Stimulated activated CD8-positive, alpha-beta memory T cell treated with anti-CD3 and anti-CD28 coated beads, Interleukin-4, amount 100 ng/mL, for 4 hours (primary cell): ENCODE data around the gene DAPK2.
"Not testable (repeated sequence)": the region's sequence is repeated elsewhere in the genome, so short reads cannot be mapped to it uniquely, and the experiment has no call there.

ENCODE experiments used
- DNase-seq, 2 donors: peaks; one replicate each; pipeline ENCODE4 v3.0.0-alpha.2; 2020; ENCODE audit warnings: low read depth in 2 of 2, low spot score in 1 of 2

The DAPK2 gene

DNA sequence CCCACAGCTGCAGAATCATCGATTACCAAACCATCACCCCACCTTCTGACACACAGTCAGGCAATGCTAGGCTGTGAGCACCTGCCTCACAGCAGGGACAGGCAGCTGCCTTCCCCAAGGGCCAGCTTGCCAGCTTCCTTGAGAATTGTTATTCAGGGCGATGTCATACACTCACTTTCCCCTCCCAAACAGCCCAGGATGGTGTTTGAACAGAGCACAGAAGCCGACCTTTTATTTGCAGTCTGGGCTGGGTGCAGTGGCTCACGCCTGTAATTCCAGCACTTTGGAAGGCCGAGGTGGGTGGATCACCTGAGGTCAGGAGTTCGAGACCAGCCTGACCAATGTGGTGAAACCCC lies 128.0 kb downstream of the DAPK2 start:
- DNase-seq = no peak

DNA sequence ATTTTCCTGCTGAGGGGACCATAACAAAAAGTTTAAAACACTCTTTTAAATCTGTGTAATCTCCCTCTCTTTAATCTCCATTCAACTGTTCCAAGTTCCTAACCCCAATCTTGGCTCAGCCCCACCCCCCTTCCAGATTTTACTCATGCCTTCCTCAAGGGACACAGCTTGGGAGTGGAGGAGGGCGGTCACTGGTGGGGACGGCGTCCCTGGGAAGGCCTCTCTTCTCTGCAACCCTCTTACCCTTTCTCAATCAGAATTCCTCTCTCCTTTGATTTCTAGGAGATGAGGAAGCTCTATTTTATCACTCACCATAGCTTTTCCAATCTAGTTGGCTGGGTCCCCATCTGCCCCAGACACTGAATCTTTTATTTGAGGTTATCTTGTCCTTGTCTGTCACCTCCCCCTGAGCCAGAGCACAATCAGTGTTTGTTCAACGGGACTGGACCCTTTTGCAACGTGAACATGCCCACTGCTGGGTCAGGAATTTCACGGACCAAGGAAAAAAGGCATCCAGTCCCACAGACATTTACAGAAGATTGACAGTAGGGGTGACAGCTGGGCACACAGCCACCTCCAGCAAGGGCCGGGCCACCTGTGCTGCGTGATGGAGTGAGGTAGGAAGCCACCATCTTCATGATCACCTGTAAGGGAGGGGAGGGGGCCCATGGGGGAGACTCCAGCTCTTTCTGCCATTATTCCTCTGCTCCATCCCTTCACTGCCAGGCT lies 128.5 kb downstream of the DAPK2 start:
- no peak for DNase-seq

DNA sequence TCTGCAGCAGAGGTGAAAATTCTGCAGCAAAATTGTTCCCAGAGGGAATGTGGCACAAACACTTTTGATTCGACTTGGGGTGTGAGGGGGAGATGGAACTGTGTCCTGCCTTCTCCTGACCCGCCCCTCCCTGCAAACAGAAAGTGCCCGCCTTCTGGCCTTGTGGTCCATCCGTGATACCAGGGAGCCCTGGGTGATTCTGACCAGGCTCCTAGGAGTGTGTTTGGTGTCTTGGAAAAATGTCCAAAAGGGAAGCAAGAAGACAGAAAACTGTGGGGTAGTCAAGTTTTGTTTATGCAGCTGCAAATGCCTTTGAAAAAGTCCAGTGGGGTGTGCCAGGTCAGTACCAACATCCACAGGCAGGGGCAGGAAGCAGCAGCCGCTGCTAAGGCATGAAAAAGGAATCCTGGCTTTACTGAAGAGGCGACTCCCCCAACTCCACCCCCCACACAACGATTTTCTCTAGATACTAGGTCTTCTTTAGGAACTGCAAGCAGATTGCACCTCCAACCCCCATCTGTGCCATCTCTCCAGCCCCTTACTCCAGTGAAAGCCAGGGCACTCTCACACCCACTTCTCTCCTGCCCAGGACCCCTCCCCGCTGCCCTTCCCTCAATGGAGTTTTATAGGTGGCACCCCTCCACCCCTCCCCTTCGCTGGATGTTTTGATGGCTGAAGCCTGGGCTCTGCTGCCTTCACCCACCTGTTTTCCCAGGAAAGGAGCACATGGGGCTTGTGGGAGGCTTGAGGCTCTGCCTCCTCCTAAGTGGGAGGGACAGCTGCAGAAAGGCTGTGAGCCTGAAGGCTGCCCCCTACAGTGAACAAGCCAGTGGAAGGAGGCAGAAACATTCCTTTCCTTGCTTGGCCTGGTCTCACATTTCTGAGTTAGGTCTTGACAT lies 130.2 kb downstream of the DAPK2 start:
- no peak for DNase-seq

DNA sequence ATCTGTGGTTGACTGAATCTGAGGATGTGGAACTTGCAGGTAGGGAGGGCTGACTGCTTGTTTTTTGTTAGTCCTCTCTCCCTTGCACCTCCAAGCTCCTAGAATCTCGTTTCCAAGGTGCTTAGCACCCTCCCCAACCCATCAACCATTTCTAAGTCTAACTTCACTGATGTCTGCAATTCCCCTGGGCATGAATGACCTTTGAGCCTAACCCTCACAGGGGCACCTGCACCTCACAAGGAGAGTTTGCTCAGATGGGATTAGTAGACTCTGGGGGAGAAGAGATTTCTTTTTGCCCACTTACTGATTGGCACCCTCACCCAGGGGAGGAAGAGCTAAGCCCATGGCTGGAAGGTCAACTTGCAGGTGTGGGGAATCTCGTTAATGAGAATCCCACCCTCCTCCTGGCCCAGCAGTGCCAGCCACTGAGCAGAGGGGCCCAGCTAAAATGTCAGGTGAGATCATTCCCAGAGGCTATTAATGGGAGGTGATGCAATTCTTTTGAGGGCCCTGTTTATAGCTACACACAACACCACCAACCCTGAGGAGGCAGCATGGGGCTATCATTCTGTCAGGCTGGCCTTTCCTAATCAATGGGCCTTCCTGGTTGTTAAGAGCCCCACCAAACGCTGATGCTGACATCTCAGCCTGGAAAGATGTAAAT lies 130.9 kb downstream of the DAPK2 start:
- DNase-seq = no peak

DNA sequence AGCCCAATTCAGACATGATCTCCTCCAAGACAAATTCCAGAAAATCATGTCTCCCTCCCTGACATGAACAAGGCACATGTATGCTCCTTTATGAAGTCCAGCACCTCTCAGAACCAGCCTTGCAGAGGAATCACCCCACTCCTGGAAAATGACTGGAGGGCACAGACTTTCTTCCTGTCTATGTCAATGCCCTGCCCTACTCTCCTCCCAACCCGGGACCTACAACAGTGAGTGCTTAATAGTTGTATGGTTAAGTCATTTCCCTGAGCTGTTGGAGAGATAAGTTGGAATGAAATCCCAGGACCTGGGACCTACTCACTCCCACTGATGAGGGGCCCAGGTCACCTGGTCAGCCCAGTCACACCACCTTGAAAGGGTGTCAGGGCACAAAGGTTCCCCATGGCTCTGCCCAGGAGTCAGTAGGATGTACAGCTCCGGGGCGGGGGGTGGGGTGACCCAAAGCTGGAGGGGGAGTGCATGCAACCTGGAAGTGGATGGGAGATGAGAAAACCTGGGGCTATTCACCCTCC lies 132.4 kb downstream of the DAPK2 start:
- no peak for DNase-seq

DNA sequence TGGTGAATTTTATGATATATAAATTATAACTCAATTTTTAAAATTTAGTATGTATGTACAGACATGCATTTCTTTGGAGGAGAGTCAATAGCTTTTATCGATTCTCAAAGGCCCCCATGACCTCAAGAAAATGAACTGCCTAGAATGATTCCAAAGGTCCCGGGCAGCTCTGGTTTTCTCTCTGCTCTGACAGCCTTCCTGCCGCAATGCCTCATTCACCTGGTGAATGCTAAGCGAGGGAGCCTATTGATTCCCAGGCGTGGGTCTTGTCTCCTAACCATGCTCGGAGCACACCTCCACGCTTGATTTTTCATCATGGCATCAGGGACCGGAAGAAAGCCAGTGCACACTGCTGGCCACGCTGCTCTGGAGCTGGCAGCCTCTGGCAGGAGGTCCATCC lies 132.9 kb downstream of the DAPK2 start:
- DNase-seq = no peak

DNA sequence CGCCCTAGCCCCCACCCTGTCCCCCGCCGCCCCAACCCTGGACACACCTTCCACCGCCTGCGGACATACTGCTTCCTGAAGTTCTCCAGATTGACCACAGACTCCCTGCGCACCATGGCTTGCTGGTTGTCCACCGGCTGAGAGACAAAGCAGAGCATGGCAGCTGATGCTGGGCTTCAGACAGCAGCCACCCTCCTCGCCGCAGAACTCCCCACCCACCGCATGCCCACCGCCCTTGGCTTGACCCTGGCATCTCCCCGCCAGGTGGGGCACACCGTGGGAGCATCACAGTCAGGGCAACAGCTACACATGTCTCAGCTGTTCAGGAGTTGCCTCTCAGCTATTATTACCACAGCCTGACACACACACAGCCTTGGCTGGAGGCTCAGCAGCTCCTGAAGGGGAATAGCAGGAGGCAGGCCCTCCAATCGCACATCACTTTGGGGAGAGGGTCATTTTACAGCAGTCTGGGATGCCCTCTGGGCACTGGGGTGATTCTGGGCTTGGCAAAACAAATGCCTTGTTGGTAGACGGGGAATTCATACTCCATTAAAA lies 134.1 kb downstream of the DAPK2 start:
- DNase-seq = no peak

DNA sequence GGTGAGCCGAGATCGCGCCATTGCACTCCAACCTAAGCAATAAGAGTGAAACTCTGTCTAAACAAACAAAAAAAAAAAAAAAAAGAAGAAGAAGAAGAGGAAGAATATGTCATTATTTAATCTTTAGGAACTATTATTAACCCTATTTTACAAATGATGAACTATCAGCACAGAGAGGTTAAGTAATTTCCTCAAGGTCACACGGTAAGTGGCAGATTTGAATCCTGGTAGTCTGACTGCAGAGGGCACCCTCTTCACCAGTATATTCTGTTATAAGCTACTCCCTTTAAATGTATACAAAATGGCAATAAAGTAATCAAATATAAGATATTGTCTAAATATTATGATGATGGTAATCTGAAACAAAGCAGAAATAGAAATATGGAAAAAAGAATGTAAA lies 135.1 kb downstream of the DAPK2 start:
- no peak for DNase-seq

DNA sequence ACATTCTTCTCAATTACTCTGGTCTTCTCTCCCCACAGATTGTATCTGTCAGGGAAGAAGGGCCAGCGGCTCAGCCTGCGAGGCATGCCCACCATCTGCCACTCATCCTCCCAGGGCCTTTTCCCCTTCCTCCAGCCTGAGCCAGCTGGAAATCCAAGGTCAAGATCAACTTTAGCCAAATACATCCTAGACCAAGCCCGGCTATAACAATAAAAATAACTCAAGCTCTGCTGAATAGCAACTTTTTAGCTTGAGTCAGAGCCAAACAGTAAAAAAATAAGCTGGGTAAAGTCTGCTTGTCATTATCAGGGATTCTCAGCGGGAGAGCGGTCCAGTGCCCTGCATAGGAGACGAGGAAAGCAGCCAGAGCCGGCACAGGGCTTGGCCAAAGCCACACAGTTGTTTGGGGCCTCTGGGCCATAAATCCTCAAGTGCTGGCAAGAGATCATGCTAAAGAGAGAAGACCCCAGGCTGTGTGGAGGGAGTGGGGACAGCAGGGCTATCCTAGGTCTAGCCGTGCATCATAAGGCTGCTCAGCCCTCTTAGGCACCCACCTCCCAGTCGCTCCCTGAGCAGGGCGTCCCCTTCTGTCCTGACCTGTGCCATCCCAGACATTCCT lies 136.4 kb downstream of the DAPK2 start:
- no peak for DNase-seq

DNA sequence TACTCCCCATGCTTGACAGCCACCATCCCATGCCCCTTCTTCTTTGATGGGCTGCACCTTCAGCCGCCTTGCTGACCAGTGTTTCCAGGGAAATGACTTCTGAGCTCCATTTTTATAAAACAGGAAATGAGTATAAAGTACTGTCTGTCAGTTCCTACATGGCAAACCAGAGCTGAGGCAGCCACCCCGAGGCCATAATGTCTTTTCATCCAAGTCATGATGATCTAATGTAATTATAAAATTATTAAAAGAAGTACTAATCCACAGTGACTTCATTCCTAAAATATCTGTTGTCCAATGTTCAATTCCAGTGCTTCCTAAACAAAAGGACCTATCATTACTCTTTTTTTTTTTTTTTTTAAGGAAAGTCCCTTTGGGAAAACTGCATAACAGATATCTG lies 137.3 kb downstream of the DAPK2 start:
- DNase-seq = no peak

DNA sequence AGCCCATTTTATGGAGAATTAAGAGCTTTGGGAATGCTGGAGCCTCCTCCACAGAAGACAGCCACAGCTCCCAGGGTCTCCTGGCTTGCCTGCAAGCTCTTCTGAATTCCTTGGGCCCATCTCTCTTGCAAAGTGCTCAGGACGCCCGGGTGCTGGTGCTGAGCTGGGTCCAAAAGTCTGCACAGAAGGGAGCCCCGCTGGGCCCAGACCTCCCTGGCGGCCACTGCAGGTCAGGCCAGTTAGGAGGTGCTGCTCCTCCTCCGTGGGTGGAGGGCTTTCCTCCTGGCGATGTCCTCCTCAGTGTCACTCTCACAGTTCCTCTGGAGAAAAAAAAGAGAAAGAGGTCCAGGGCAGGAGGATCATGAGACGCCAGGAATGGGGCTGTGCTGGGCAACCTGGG lies 138.0 kb downstream of the DAPK2 start:
- no peak for DNase-seq

DNA sequence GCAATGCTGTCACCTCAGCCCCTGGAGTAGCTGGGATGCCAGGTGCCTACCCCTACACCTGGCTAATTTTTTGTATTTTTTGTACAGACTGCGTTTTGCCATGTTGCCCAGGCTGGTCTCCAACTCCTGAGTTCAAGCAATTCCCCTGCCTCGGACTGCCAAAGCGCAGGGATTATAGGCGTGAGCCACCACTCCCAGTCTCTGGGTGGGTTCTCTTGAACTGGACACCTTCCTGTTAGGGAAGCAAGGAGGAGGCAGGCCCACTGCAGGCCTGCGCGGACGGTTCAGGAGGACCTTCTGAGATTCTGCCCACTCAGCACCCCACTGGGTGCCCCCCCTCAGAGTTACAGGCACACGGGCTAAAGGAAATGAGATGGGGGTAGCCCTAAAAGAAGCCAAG lies 138.8 kb downstream of the DAPK2 start:
- no peak for DNase-seq

DNA sequence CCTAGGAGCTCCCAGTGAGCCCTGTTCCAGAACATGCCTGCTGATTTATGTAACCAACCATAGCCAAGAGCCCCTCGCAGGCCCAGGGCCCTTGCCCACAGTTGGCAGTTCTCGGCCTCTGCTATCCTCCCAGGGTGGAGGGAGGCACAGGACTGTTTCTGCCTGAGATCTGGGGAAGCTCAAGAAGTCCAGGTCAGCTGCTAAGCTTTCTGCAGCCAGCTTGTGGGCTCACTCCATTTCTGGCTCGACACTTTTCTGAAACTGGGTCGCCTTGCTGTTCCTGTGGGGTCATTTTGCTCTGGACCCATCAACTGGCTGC lies 140.1 kb downstream of the DAPK2 start:
- no peak for DNase-seq

DNA sequence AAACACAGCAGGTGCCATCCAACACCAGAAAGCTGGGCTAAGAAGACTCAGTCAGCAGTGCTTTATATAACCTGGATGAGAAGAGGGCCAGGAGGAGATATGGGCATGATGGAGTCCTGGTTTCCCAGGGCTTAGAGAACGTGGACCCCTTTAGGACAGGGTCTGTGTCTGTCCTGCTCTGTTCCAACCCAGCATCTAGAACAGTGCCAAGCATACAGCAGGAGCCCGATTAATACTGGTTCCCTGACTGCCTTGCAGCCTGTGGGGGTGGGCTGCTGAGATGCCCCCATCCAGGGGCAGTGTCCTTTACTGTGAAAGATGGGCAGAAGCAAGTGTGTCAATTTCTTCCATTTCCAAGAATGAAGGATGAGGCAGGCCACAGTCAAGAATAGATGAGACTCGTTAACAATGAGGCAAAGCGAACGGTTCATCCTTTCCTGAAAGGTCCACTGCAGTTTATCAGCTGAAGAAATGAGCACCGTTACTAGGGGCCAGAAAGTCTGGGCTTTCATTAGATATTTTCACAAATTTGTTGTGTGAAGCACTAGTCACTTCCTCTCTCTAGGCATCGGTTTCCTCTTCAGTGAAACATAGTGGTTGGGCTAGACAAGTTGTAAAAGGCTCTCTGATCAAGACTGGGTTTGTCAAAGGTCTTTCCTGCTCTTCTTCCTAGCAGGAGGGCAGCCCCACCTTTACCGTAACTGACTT lies 140.6 kb downstream of the DAPK2 start:
- DNase-seq = no peak

DNA sequence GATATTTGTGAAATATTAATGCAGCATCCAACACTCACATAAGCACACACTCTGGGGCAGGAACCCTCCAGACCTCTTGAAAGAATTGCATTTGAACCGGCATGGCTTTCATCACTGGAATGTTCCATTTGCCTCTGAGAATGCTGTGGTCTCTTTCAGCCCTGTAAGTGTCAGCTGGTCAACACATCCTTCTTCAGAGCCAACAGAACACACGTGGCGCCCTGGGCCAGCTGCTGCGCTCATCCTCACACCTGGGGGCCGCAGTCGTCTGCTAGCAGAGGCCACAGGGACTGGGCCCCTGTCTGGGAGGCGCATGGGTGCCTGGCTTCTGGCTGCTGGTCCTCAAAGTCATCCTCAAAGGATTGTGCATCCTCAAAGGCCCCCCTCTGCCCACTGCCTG lies 141.2 kb downstream of the DAPK2 start:
- no peak for DNase-seq

DNA sequence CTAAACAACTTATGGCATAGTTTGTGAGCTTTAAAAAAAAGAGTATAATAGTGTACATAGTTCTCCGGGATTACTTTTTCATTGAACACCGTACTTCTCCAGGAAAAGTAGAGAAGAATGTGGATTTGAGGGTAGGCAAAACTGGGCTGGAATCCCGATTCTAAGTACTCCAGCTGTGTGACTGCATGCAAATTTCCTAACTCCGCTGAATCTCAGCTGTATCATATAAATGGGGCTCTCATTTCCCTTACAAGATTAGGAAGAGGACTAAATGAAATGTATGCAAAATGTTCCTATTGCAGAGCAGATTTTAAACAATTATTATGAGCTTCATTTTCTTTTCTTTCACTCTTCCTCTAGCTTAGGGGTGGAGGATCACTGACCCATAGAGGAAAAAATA lies 142.2 kb downstream of the DAPK2 start:
- no peak for DNase-seq

DNA sequence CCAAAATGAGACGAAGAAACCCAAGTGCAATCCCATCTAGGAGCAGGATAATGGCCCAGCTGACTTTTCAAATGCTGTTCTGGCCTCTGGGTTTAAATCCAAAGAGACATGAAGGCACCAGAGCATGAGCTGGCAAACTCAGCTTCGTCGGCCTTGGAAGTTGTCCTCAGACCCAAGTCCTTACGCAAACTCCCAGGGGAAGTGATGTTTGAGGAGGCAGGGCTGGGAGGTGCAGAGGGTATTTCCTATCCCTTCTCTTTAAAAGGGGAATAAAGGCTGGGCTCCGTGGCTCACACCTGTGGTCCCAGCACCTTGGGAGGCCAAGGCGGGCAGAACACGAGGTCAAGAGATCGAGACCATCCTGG lies 143.6 kb downstream of the DAPK2 start:
- no peak for DNase-seq

DNA sequence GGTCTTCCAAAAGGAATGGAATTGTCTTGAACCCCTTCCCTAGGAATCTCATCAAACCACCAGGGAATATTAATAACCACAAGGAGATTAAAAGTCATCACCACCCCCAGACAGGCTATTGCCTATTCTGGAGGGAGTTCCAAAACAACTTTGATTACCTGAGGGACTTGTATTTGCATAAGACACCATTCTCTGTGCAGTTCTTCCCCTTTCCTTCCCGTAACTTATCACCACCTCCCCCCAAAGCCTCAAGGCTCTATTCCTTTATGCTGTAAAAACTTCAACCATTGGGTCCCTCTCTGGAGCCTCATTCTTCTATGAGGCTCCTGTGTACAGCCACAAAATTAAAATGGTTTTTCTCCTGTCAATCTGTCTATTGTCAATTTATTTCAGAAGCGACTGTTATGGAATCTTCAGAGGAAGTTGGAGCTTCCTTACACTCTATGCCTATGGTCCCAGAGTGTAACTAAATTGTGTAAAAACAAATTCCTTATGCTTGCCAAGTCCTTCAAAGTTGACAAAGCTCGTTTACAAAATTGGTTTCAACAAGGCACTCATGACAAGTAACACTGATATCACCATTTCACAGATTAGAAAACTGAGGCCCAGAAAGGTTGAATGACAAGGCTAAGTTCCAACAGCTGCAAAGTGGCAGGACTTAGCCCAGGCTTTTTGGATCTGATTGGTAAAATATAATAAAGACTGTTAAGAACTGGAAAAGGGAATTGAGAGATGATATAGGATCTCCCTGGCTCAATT lies 144.2 kb downstream of the DAPK2 start:
- DNase-seq = no peak

DNA sequence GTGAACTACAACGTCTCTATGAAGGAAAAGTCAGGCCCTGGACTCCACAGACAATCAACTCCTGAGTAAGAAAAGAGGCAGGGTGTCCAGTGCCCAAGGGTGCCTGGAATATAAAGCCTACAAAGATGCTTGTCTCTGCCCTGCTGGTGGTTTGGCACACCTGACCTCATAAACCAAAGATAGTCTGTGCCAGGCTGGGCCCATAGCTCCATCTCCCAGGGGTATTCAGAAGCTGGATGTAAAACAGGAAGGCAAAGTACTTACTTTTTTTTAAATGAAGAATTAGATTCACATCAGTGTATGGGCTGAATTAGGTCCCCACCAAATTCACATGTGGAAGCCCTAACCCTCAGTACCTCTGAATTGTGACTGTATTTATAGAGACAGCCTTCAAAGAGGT lies 146.0 kb downstream of the DAPK2 start:
- no peak for DNase-seq

DNA sequence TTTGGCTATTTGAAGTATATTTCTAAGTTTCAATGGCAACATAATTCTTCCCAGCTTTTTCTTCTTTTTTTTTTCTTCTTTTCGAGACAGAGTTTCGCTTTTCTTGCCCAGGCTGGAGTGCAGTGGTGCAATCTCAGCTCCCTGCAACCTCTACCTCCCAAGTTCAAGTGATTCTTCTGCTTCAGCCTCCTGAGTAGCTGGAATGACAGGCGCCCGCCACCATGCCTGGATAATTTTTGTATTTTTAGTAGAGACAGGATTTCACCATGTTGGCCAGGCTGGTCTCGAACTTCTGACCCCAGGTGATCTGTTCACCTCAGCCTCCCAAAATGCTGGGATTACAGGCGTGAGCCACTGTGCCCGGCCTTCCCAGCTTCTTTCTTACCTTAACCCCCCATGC lies 146.7 kb downstream of the DAPK2 start:
- DNase-seq = not testable (repeated sequence)
